Ascending aorta (tissue), 2 donors: ENCODE results near the gene MITF. TPM values are rescaled to one million over a fixed set of nuclear protein-coding genes. Genes with fewer than 3 reads are reported as not detected.

Experiments
- DNase-seq, 2 donors: peaks; one replicate each; pipeline ENCODE4 v3.0.0-alpha.2; 2019; ENCODE audit warnings: low spot score in 2 of 2
- H3K27ac ChIP-seq, 2 donors: fragments of 200-600 bp; sonication (generic); one replicate each; pipeline ENCODE4 v1.5.1; 2016 to 2017; ENCODE audit warnings: mild to moderate bottlenecking in 1 of 2
- H3K27me3 ChIP-seq: fragments of 200-600 bp; sonication (generic); one replicate; pipeline ENCODE4 v1.5.1; 2017
- H3K36me3 ChIP-seq, 2 donors: fragments of 200-600 bp; sonication (generic); one replicate each; pipeline ENCODE4 v1.5.1; 2016
- H3K4me1 ChIP-seq, 2 donors: fragments of 200-600 bp; sonication (generic); one replicate each; pipeline ENCODE4 v1.5.1; 2016 to 2017; ENCODE audit warnings: mild to moderate bottlenecking in 1 of 2
- H3K4me3 ChIP-seq, 2 donors: fragments of 200-600 bp; sonication (generic); one replicate each; pipeline ENCODE4 v1.5.1; 2016 to 2017; ENCODE audit warnings: mild to moderate bottlenecking in 1 of 2
- H3K9me3 ChIP-seq, 2 donors: fragments of 200-600 bp; sonication (generic); one replicate each; pipeline ENCODE4 v1.5.1; 2016
- intact Hi-C: fragments of 100-400 bp; cut with DNase I; formaldehyde crosslinking; loops from one replicate; pipeline ENCODE4 v1.15.1; 2023
- total RNA-seq: library from RNA; depleted of rRNA; stranded (reverse); fragments of >200 nt; gene quantifications from one replicate; pipeline ENCODE4 v1.1.0, GENCODE V29; 2016
- TF ChIP-seq, protein P1 (sequence below), 3 experiments: fragments of 200-600 bp in 2 of 3; fragments of 450-650 bp in 1 of 3; sonication (generic) in 2 of 3; IDR thresholded peaks; one replicate each; pipeline ENCODE4 v1.5.1; 2016 to 2019; ENCODE audit warnings: antibody characterized with exemption in 3 of 3, mild to moderate bottlenecking in 1 of 3, moderate library complexity in 1 of 3

MITF gene
- total RNA-seq, 1 donor from 2014 or later = 27.4 TPM

- intact Hi-C loops = no loop called here
- H3K9me3 ChIP-seq = no peaks in the 10 kb centered on the region
- no peaks in the 10 kb centered on the region for H3K36me3 ChIP-seq
- H3K4me3 ChIP-seq = peak overlapping the region in 1 of 2 donors; percentile 29
- H3K4me1 ChIP-seq = peaks cover 0 to 12% of the 10 kb centered on the region in 2 donors
- no peaks in the 10 kb centered on the region for H3K27me3 ChIP-seq
- peak overlapping the region in 1 of 2 donors; percentile 13 for H3K27ac ChIP-seq
- DNase-seq = no peak
- TF ChIP-seq, protein P1, sequence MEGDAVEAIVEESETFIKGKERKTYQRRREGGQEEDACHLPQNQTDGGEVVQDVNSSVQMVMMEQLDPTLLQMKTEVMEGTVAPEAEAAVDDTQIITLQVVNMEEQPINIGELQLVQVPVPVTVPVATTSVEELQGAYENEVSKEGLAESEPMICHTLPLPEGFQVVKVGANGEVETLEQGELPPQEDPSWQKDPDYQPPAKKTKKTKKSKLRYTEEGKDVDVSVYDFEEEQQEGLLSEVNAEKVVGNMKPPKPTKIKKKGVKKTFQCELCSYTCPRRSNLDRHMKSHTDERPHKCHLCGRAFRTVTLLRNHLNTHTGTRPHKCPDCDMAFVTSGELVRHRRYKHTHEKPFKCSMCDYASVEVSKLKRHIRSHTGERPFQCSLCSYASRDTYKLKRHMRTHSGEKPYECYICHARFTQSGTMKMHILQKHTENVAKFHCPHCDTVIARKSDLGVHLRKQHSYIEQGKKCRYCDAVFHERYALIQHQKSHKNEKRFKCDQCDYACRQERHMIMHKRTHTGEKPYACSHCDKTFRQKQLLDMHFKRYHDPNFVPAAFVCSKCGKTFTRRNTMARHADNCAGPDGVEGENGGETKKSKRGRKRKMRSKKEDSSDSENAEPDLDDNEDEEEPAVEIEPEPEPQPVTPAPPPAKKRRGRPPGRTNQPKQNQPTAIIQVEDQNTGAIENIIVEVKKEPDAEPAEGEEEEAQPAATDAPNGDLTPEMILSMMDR (IDR thresholded peaks at IDR 0.05) = no peak
Measured at GRCh38 chr3:69848113-69848512, 108.8 kb downstream of the MITF start.

DNA sequence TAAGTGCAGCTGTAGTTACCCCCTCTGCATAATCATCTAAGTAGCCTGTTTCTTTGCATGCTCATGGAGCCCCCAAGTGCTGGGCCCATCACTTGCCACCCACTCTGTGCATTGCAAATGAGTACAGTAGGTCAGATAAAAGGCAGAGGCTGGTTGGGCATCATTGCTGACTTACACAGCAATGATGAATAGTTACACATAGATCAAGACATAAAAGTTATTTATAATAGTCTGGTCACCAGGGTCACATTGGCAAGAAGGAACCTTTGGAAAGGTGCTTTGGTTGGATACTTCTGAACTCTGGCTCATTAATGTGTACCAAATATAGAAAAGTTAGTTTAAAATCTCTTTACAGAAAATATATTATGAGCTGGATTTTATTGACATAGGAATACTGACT, 111.6 kb downstream of the MITF start:
- intact Hi-C loops = no loop called here
- peaks cover 0 to 13% of the 10 kb centered on the region in 2 donors for H3K4me1 ChIP-seq
- no peaks in the 10 kb centered on the region for H3K27me3 ChIP-seq
- no peak overlapping the region for H3K27ac ChIP-seq
- TF ChIP-seq, protein P1 (IDR thresholded peaks at IDR 0.05) = no peak
- no peak for DNase-seq
- H3K36me3 ChIP-seq = no peaks in the 10 kb centered on the region
- H3K9me3 ChIP-seq = no peaks in the 10 kb centered on the region
- H3K4me3 ChIP-seq = no peak overlapping the region

DNA sequence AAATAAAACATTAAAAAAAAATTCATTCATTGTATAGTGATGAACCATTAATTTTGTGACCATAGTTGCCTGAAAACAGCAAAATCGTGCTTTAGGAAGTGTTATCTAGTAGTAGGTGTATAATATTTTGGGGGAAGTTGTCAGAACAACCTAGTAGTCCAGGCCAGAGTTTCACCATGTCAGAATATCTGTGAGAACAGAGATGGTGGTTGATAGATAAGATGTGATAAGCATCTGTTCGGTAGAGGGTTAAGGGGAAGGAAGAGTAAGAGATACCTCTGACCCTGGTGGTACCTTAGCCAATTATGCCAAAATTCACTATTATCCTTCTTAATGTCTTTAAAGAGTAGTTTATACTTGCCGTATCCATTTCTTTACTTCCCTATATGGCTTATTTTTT, 113.8 kb downstream of the MITF start:
- no peak overlapping the region for H3K4me3 ChIP-seq
- DNase-seq = no peak
- H3K4me1 ChIP-seq = peaks cover 0 to 23% of the 10 kb centered on the region in 2 donors
- no peak overlapping the region for H3K27ac ChIP-seq
- H3K36me3 ChIP-seq = no peaks in the 10 kb centered on the region
- TF ChIP-seq, protein P1 (IDR thresholded peaks at IDR 0.05) = no peak
- H3K9me3 ChIP-seq = no peaks in the 10 kb centered on the region
- no peaks in the 10 kb centered on the region for H3K27me3 ChIP-seq
- intact Hi-C loops = no loop called here

DNA sequence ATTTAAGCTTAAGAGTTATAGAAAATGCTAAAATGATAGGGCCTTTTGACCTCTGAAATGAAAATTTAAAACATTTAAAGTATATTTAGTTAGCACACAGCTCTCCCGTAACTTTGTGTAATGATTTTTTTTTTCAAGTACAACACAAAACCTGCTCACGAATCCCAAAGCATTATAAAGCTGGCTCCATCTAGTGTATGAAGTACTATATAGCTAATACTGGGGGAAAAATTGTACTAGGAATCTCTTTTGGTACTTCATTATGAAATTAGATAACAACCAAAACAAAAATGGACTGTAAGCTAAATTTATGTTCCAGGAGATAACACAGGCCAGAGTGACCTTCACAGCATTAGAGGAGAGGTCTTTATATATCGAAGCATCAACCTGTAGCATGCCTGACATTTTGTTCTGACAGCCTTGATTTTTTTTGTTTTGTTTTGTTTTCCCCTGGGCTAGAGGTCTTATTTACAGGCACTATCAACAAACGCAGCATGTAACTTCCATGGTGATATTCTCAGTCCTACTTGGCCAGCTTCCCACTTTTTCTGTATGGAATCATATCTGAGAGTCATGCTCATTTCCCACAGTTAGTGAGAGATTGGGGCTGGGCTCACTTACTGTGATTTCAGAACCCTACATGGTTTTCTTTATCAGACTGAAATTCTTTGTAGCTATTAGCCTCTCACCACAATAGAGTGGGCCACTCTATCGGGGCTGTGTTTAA, 116.3 kb downstream of the MITF start:
- TF ChIP-seq, protein P1 (IDR thresholded peaks at IDR 0.05) = peak; percentile 17 to 56 (median 24)
- intact Hi-C loops = loop anchor here (1.0 kb wide), 1 partner anchor 164 kb away; no protein-coding TSS in a partner anchor
- Histone ChIP-seq H3K36me3 (no peaks in the 10 kb centered on the region), H3K4me3 (no peak overlapping the region), H3K27ac (peak overlapping the region in 1 of 2 donors; percentile 23), H3K4me1 (peaks cover 0 to 18% of the 10 kb centered on the region in 2 donors), H3K27me3 (no peaks in the 10 kb centered on the region), H3K9me3 (no peaks in the 10 kb centered on the region)
- no peak for DNase-seq

DNA sequence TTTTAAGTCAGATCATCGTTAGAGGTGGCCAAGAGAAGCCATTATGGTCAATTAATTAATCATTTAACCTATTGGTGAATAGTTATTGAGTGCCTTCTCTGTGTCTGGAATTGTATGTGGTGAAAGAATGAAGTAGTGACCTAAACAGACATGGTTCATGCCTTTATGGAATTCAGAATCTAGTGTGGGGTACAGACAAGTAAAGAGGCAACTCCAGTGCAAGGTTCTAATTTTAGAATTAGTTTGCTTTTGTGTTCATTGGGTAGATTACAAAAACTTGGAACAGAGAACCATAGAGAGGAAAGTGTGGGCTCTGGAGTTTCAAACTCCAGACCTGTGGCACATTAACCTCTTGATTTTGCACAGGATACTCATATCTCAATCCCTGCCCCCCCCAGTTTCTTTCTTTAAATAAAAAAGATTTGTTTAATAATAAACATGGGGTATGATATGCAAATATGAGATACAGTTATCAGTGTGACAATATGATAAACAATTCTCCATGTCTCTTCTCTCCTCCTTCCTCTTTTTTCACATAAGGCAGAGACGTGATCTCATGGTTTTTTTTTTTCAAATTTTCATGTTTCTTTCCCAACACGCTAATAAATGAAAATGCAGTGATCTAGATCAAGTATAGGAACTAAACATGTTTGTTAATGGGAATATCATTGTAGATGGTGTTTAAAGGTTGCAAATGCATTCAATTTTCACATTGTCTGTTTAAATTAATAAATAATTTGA, 117.9 kb downstream of the MITF start:
- peak overlapping the region in 1 of 2 donors; percentile 23 for H3K27ac ChIP-seq
- intact Hi-C loops = loop anchor here (1.0 kb wide), 1 partner anchor 166 kb away; no protein-coding TSS in a partner anchor
- DNase-seq = no peak
- no peaks in the 10 kb centered on the region for H3K9me3 ChIP-seq
- peaks cover 0 to 15% of the 10 kb centered on the region in 2 donors for H3K4me1 ChIP-seq
- no peaks in the 10 kb centered on the region for H3K36me3 ChIP-seq
- H3K27me3 ChIP-seq = no peaks in the 10 kb centered on the region
- no peak overlapping the region for H3K4me3 ChIP-seq
- TF ChIP-seq, protein P1 (IDR thresholded peaks at IDR 0.05) = no peak
